ENCODE measurements around the gene RPS6KB1. TPM values are rescaled to one million over a fixed set of nuclear protein-coding genes. Genes with fewer than 3 reads are reported as not detected.

The RPS6KB1 gene
- total and polyA plus RNA-seq, 2 of the 8 experiments (the other 6 are each of a cell fraction or from before 2014, with no cell fraction given), result 3.4 to 28.4 TPM

- no peak overlapping the region for H2BK20ac ChIP-seq (ENCODE audit: low read length)
- H2BK5ac ChIP-seq (ENCODE audit: low read depth, low read length), result no peak overlapping the region
- no peak for DNase-seq (ENCODE audit: low read depth in 1 of 2, low spot score in 2 of 2)
- H3K4me1 ChIP-seq (replicated peaks in 1 of 4; ENCODE audit: control insufficient read depth in 3 of 4, insufficient read depth in 4 of 4, low read length in 3 of 4), result no peaks in the 10 kb centered on the region
- no peak overlapping the region for H3K4me2 ChIP-seq (ENCODE audit: insufficient read depth in 1 of 2, low read depth in 2 of 2, low read length in 2 of 2)
- H3K36me3 ChIP-seq (ENCODE audit: control insufficient read depth in 2 of 4, insufficient read depth in 4 of 4, low read length in 3 of 4), result peaks cover 2 to 14% (median 8%) of the 10 kb centered on the region in 4 experiments; a peak in 6 of 8 replicates
- whole genome bisulfite sequencing, 2 experiments (ENCODE audit: extremely low coverage in 1 of 2, insufficient coverage in 1 of 2, insufficient read length in 1 of 2, insufficient replicate concordance in 2 of 2, low coverage in 1 of 2, low lambda C conversion rate in 2 of 2, missing lambda C conversion rate in 1 of 2), result 90% methylated on average over 2 of the region's 2 CpGs; no CpG with 5 or more reads in 1 of the 2 experiments
- H3K4me3 ChIP-seq (ENCODE audit: extremely low read depth in 1 of 4, insufficient read depth in 2 of 4, low read depth in 3 of 4, low read length in 4 of 4), result no peak overlapping the region
- H4K8ac ChIP-seq (ENCODE audit: extremely low read depth, insufficient read depth, low read length), result no peak overlapping the region
- H4K91ac ChIP-seq (replicated peaks; ENCODE audit: insufficient read length, low read length), result no peak overlapping the region
- CTCF ChIA-PET (ENCODE audit: partially characterized antibody), result interaction anchor here (1.3 kb wide), 1 partner anchor 580 kb away, joined by 3 read pairs; no protein-coding TSS in a partner anchor
- H2AK5ac ChIP-seq (ENCODE audit: low read depth, low read length), result no peak overlapping the region
- no peak overlapping the region for H3K14ac ChIP-seq (ENCODE audit: insufficient read length)
- no peak overlapping the region for H3K56ac ChIP-seq (replicated peaks; ENCODE audit: insufficient read length, low read depth, low read length)
- no peaks in the 10 kb centered on the region for H3K9me3 ChIP-seq (ENCODE audit: insufficient read depth in 2 of 2, low read depth in 1 of 2, low read length in 1 of 2)
- no peak overlapping the region for H3K18ac ChIP-seq (ENCODE audit: extremely low read depth, low read length)
- no peak overlapping the region for H3K23ac ChIP-seq (ENCODE audit: insufficient read length)
- no peak overlapping the region for H3K9ac ChIP-seq (replicated peaks in 1 of 4; ENCODE audit: extremely low read depth in 1 of 4, low read depth in 3 of 4, low read length in 3 of 4)
- peaks cover 0 to 29% of the 10 kb centered on the region in 2 experiments; a peak in 3 of 4 replicates for H3K79me2 ChIP-seq (ENCODE audit: control insufficient read depth in 1 of 2, insufficient read depth in 2 of 2, low read length in 2 of 2)
- no peak overlapping the region for H3K27ac ChIP-seq (ENCODE audit: low read depth, low read length)
- peaks cover 8% of the 10 kb centered on the region; the same call in 1 of the 2 replicates for H3K23me2 ChIP-seq (ENCODE audit: low read depth, low read length)
- H3K4ac ChIP-seq (replicated peaks; ENCODE audit: insufficient read length, low read depth, low read length), result no peak overlapping the region
- no peak overlapping the region for H4K5ac ChIP-seq (ENCODE audit: insufficient read length, low read depth, low read length)
- H2AFZ ChIP-seq (ENCODE audit: low read length), result no peak overlapping the region
- POLR2A ChIA-PET (ENCODE audit: partially characterized antibody), result no interaction called here
- H3K27me3 ChIP-seq (replicated peaks in 1 of 4; ENCODE audit: control insufficient read depth in 3 of 4, extremely low read depth in 1 of 4, insufficient read depth in 3 of 4, low read length in 3 of 4), result no peaks in the 10 kb centered on the region
- no peaks in the 10 kb centered on the region for H3K79me1 ChIP-seq (ENCODE audit: low read depth, low read length)
- H2BK15ac ChIP-seq (ENCODE audit: low read length), result no peak overlapping the region
- H2BK120ac ChIP-seq (replicated peaks; ENCODE audit: low read depth, low read length), result no peak overlapping the region
- no peak for FAIRE-seq
- no peak overlapping the region for H2BK12ac ChIP-seq (ENCODE audit: low read depth, low read length)
- H4K20me1 ChIP-seq (replicated peaks in 1 of 2; ENCODE audit: control insufficient read depth in 1 of 2, insufficient read depth in 2 of 2, low read length in 2 of 2), result peaks cover 0 to 3% of the 10 kb centered on the region in 2 experiments
- no peak for TF ChIP-seq GTF2F1 (IDR thresholded peaks at IDR 0.05; ENCODE audit: borderline replicate concordance, low read depth, low read length)
These were observed 2.2 kb upstream of the RPS6KB1 start for GRCh38 chr17:59890720-59891119.

Measured in H1 (cell line).